ENCODE results near the gene MPV17. TPM values are rescaled to one million over a fixed set of nuclear protein-coding genes. Genes with fewer than 3 reads are reported as not detected.

Gene MPV17
- total and polyA plus RNA-seq, 2 donors, result 51.1 to 94.1 TPM

GRCh38 chr2:27314709-27315108 lies 8.2 kb downstream of the MPV17 start:
- Histone ChIP-seq H3K36me3 (ENCODE audit: control insufficient read depth in 2 of 2, insufficient read depth in 2 of 2, low read length in 1 of 2) (peaks cover 6 to 10% of the 10 kb centered on the region in 2 donors), H3K4me1 (ENCODE audit: control insufficient read depth in 2 of 2, insufficient read depth in 2 of 2, low read length in 2 of 2) (no peaks in the 10 kb centered on the region), H3K9me3 (ENCODE audit: control insufficient read depth in 2 of 2, insufficient read depth in 1 of 2, low read length in 1 of 2) (no peaks in the 10 kb centered on the region), H3K27ac (ENCODE audit: low read depth in 1 of 2, low read length in 1 of 2) (no peak overlapping the region), H3K4me3 (ENCODE audit: low read length in 2 of 2) (no peak overlapping the region), H3K27me3 (ENCODE audit: control insufficient read depth in 2 of 2, insufficient read depth in 1 of 2, low read length in 1 of 2) (no peaks in the 10 kb centered on the region)
- WGBS, result 97% methylated on average over 9 of the region's 9 CpGs
- no peak for DNase-seq (ENCODE audit: low read depth in 6 of 9, low spot score in 9 of 9)

GRCh38 chr2:27313882-27314645 lies 8.8 kb downstream of the MPV17 start:
- Histone ChIP-seq H3K27me3 (ENCODE audit: control insufficient read depth in 2 of 2, insufficient read depth in 1 of 2, low read length in 1 of 2) (peaks cover 0 to 2% of the 10 kb centered on the region in 2 donors), H3K9me3 (ENCODE audit: control insufficient read depth in 2 of 2, insufficient read depth in 1 of 2, low read length in 1 of 2) (no peaks in the 10 kb centered on the region), H3K4me1 (ENCODE audit: control insufficient read depth in 2 of 2, insufficient read depth in 2 of 2, low read length in 2 of 2) (no peaks in the 10 kb centered on the region), H3K4me3 (ENCODE audit: low read length in 2 of 2) (no peak overlapping the region), H3K27ac (ENCODE audit: low read depth in 1 of 2, low read length in 1 of 2) (no peak overlapping the region), H3K36me3 (ENCODE audit: control insufficient read depth in 2 of 2, insufficient read depth in 2 of 2, low read length in 1 of 2) (peaks cover 8 to 10% of the 10 kb centered on the region in 2 donors)
- no peak for DNase-seq (ENCODE audit: low read depth in 6 of 9, low spot score in 9 of 9)
- 92% methylated on average over 8 of the region's 8 CpGs for whole genome bisulfite sequencing

DNA sequence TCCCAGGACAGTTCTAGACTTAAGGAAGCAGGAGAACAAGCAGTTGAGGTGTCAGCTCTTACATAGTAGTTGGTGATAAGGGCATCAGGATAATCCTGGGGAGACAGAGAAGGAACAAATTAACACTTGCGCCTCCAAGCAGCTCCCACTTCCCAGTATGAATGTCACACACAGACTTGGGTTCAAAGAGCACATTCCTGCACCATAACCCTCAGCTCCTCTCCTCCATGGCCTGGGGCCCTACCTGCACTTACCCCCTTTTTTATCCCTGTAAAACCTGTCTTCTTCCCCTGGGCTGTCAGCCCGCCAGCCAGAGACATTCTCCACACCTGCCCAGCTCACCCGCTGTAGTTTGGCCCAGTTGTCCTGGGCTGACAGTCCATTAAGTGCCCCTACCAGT lies 10.7 kb downstream of the MPV17 start:
- 98% methylated on average over 3 of the region's 3 CpGs for WGBS
- Histone ChIP-seq H3K36me3 (ENCODE audit: control insufficient read depth in 2 of 2, insufficient read depth in 2 of 2, low read length in 1 of 2) (peaks cover 10 to 14% of the 10 kb centered on the region in 2 donors), H3K4me3 (ENCODE audit: low read length in 2 of 2) (no peak overlapping the region), H3K9me3 (ENCODE audit: control insufficient read depth in 2 of 2, insufficient read depth in 1 of 2, low read length in 1 of 2) (no peaks in the 10 kb centered on the region), H3K27me3 (ENCODE audit: control insufficient read depth in 2 of 2, insufficient read depth in 1 of 2, low read length in 1 of 2) (peaks cover 14 to 21% of the 10 kb centered on the region in 2 donors), H3K27ac (ENCODE audit: low read depth in 1 of 2, low read length in 1 of 2) (no peak overlapping the region), H3K4me1 (ENCODE audit: control insufficient read depth in 2 of 2, insufficient read depth in 2 of 2, low read length in 2 of 2) (peaks cover 0 to 2% of the 10 kb centered on the region in 2 donors)
- no peak for DNase-seq (ENCODE audit: low read depth in 6 of 9, low spot score in 9 of 9)

DNA sequence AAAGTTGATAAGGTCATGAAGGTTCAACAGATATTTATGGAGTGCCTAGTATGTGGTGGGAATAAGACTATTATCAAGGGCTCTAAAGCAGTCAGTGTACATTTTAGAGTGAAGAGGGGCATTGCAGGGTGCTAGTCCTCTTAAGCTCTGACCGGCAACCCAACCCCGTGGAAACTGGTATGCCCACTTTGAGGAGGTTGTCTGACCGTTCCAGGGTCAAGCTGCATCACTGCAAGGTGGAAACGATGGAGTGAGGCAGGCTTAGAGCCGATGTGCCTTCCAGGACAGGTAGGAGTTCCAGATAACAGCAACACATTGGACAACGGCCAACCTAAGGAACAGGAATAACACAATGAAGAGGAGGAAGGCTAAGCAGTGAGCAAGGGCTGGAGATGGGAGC lies 13.2 kb downstream of the MPV17 start:
- H3K4me3 ChIP-seq (ENCODE audit: low read length in 2 of 2), result no peak overlapping the region
- no peak for DNase-seq (ENCODE audit: low read depth in 6 of 9, low spot score in 9 of 9)
- no peak overlapping the region for H3K27ac ChIP-seq (ENCODE audit: low read depth in 1 of 2, low read length in 1 of 2)
- H3K9me3 ChIP-seq (ENCODE audit: control insufficient read depth in 2 of 2, insufficient read depth in 1 of 2, low read length in 1 of 2), result peaks cover 0 to 6% of the 10 kb centered on the region in 2 donors
- peaks cover 37 to 46% of the 10 kb centered on the region in 2 donors for H3K27me3 ChIP-seq (ENCODE audit: control insufficient read depth in 2 of 2, insufficient read depth in 1 of 2, low read length in 1 of 2)
- peaks cover 5 to 9% of the 10 kb centered on the region in 2 donors for H3K36me3 ChIP-seq (ENCODE audit: control insufficient read depth in 2 of 2, insufficient read depth in 2 of 2, low read length in 1 of 2)
- WGBS, result 97% methylated on average over 6 of the region's 6 CpGs
- H3K4me1 ChIP-seq (ENCODE audit: control insufficient read depth in 2 of 2, insufficient read depth in 2 of 2, low read length in 2 of 2), result peaks cover 4 to 7% of the 10 kb centered on the region in 2 donors

- Histone ChIP-seq H3K9me3 (ENCODE audit: control insufficient read depth in 2 of 2, insufficient read depth in 1 of 2, low read length in 1 of 2) (peaks cover 0 to 6% of the 10 kb centered on the region in 2 donors), H3K4me3 (ENCODE audit: low read length in 2 of 2) (no peak within 1 kb of the TSS), H3K36me3 (ENCODE audit: control insufficient read depth in 2 of 2, insufficient read depth in 2 of 2, low read length in 1 of 2) (peaks cover 5 to 9% of the 10 kb centered on the region in 2 donors), H3K27me3 (ENCODE audit: control insufficient read depth in 2 of 2, insufficient read depth in 1 of 2, low read length in 1 of 2) (peaks cover 37 to 52% of the 10 kb centered on the region in 2 donors), H3K27ac (ENCODE audit: low read depth in 1 of 2, low read length in 1 of 2) (no peak within 1 kb of the TSS), H3K4me1 (ENCODE audit: control insufficient read depth in 2 of 2, insufficient read depth in 2 of 2, low read length in 2 of 2) (peaks cover 4 to 7% of the 10 kb centered on the region in 2 donors)
- 93% methylated on average over 25 of the region's 25 CpGs for WGBS
- DNase-seq (ENCODE audit: low read depth in 6 of 9, low spot score in 9 of 9), result no peak
These were observed 14.5 kb downstream of the MPV17 start, which contains the start of gene UCN for GRCh38 chr2:27308359-27308881. UCN (minus strand) TSS chr2:27308445; CDS start chr2:27307895, 550 bp downstream.

GRCh38 chr2:27307545-27308358 lies 15.1 kb downstream of the MPV17 start:
- 39% methylated on average over 75 of the region's 75 CpGs for WGBS
- no peak overlapping the region for H3K4me3 ChIP-seq (ENCODE audit: low read length in 2 of 2)
- H3K27me3 ChIP-seq (ENCODE audit: control insufficient read depth in 2 of 2, insufficient read depth in 1 of 2, low read length in 1 of 2), result peaks cover 37 to 52% of the 10 kb centered on the region in 2 donors
- H3K4me1 ChIP-seq (ENCODE audit: control insufficient read depth in 2 of 2, insufficient read depth in 2 of 2, low read length in 2 of 2), result peaks cover 4 to 10% of the 10 kb centered on the region in 2 donors
- no peak for DNase-seq (ENCODE audit: low read depth in 6 of 9, low spot score in 9 of 9)
- no peak overlapping the region for H3K27ac ChIP-seq (ENCODE audit: low read depth in 1 of 2, low read length in 1 of 2)
- peaks cover 5 to 9% of the 10 kb centered on the region in 2 donors for H3K36me3 ChIP-seq (ENCODE audit: control insufficient read depth in 2 of 2, insufficient read depth in 2 of 2, low read length in 1 of 2)
- H3K9me3 ChIP-seq (ENCODE audit: control insufficient read depth in 2 of 2, insufficient read depth in 1 of 2, low read length in 1 of 2), result peaks cover 0 to 6% of the 10 kb centered on the region in 2 donors

- 14% methylated on average over 14 of the region's 14 CpGs for WGBS
- DNase-seq (ENCODE audit: low read depth in 6 of 9, low spot score in 9 of 9), result no peak
- no peak overlapping the region for H3K4me3 ChIP-seq (ENCODE audit: low read length in 2 of 2)
These were observed 15.7 kb downstream of the MPV17 start for GRCh38 chr2:27307287-27307544.

GRCh38 chr2:27306573-27307286 lies 16.2 kb downstream of the MPV17 start:
- 5% methylated on average over 51 of the region's 51 CpGs for WGBS
- Histone ChIP-seq H3K4me1 (ENCODE audit: control insufficient read depth in 2 of 2, insufficient read depth in 2 of 2, low read length in 2 of 2) (peaks cover 4 to 10% of the 10 kb centered on the region in 2 donors), H3K27ac (ENCODE audit: low read depth in 1 of 2, low read length in 1 of 2) (no peak overlapping the region), H3K36me3 (ENCODE audit: control insufficient read depth in 2 of 2, insufficient read depth in 2 of 2, low read length in 1 of 2) (peaks cover 4 to 9% of the 10 kb centered on the region in 2 donors), H3K4me3 (ENCODE audit: low read length in 2 of 2) (no peak overlapping the region), H3K27me3 (ENCODE audit: control insufficient read depth in 2 of 2, insufficient read depth in 1 of 2, low read length in 1 of 2) (peaks cover 37 to 52% of the 10 kb centered on the region in 2 donors), H3K9me3 (ENCODE audit: control insufficient read depth in 2 of 2, insufficient read depth in 1 of 2, low read length in 1 of 2) (peaks cover 0 to 6% of the 10 kb centered on the region in 2 donors)
- peak in 1 of 9 donors; percentile 21 for DNase-seq (ENCODE audit: low read depth in 6 of 9, low spot score in 9 of 9)

More at GRCh38 chr2:27307287-27307544, 15.7 kb downstream of the MPV17 start:
- H3K9me3 ChIP-seq (ENCODE audit: control insufficient read depth in 2 of 2, insufficient read depth in 1 of 2, low read length in 1 of 2), result peaks cover 0 to 6% of the 10 kb centered on the region in 2 donors
- peaks cover 5 to 9% of the 10 kb centered on the region in 2 donors for H3K36me3 ChIP-seq (ENCODE audit: control insufficient read depth in 2 of 2, insufficient read depth in 2 of 2, low read length in 1 of 2)
- H3K27ac ChIP-seq (ENCODE audit: low read depth in 1 of 2, low read length in 1 of 2), result no peak overlapping the region
- H3K4me1 ChIP-seq (ENCODE audit: control insufficient read depth in 2 of 2, insufficient read depth in 2 of 2, low read length in 2 of 2), result peaks cover 4 to 10% of the 10 kb centered on the region in 2 donors
- peaks cover 37 to 52% of the 10 kb centered on the region in 2 donors for H3K27me3 ChIP-seq (ENCODE audit: control insufficient read depth in 2 of 2, insufficient read depth in 1 of 2, low read length in 1 of 2)
